HG03135 (cell line): ENCODE measurements around the gene CFAP46.
"Not testable (repeated sequence)": the region's sequence is repeated elsewhere in the genome, so short reads cannot be mapped to it uniquely, and the experiment has no call there.

Experiments
- ATAC-seq: cut with Tn5 transposase; IDR thresholded peaks from one replicate; pipeline ENCODE4 v1.9.1; 2021; ENCODE audit warnings: mild to moderate bottlenecking, moderate library complexity; ENCODE audit not compliant: unreplicated experiment

CFAP46 gene

DNA sequence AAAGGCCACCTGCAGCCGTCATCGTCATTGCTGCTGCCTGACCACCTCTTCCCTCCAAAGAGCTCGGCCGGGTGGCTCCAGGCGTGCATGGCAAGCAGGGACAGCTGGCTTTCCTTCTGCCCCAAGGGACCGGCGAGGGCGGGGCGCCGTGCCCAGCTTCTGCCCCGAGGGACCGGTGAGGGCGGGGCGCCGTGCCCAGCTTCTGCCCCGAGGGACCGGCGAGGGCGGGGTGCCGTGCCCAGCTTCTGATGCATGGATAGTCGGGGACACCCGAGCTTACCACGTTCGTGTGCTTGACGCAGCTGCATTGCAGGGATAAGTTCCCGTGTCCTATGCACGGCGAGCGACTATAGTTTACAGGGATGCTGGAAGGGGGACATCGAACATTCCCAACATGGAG is 27.0 kb downstream of the CFAP46 start:
- no peak for ATAC-seq

DNA sequence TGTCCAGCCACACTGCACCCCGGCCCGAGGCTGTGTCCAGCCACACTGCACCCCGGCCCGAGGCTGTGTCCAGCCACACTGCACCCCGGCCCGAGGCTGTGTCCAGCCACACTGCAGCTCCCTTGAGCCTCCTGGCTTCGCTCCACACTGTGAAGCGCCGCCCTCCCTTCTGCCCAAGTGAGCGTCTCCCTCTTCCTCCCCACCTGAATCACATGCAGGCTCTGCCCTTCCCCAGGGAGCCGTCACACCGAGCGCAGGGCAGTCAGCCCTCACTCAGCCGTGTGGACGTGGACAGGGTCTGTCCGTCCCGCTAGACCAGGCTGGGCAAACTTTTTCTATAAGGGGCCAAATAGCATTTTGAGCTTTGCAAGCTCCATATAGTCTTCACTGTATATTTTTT is 27.6 kb downstream of the CFAP46 start:
- ATAC-seq, result no peak

DNA sequence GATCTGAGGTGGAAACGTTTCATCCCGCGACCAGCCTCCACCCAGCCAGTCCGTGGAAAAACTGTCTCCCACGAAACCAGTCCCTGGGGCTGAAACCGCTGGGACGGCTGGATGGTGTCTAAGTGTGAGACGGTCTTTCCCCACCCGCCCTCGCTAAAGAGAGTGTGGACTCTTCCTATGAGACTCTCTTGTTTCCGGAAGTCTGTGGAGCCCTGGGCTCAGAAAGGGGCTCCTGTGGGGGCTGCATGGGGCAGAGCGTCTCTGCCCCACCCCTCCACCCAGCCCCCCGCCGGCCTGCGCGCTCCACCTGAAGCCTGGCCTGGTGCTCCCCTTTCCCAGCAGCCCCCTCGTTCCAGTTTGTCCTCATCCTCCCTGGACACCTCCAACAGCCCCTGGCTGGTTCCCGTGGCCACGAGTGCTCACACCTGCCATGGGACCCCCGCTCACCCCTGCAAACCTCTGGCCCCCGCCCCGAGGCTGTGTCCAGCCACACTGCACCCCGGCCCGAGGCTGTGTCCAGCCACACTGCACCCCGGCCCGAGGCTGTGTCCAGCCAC is 28.7 kb downstream of the CFAP46 start:
- ATAC-seq, result no peak

DNA sequence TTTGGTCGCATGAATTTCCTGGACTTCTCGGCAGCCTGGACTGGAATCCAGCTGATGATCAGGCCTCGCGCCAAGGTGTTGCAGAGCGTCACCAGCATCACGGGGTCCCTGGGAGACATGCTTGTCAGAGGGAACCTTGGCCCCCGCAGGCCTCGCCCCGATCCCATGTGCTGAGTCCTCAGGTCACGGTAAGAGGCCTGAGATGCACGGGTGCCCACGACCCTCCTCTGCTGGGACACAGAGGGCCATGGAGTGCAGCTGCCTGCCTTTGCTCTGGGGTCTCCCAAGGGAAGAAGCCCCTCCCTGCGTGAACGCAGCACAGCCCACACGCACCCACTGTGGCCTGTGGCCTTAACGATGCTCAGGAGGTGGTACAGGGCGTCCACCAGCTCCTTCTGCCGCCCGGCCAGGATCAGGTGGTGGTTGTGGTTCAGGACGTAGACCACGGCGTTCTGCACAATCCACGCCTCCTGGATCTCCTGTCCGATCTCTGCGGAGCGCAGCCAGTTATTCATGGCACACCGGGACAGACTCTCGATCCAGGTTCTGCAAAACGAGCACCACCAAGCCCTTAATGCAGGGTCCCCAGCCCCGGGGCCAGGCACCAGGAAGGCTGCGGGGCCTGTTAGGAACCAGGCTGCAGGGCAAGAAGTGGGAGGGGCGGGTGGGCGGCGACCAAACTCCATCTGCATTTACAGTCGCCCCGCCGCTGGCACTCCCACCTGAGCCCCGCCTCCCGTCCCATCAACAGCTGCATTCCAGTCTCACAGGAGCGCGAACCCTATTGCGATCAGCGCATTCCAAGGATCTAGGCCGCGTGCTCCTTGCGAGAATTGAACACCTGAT is 29.4 kb downstream of the CFAP46 start:
- no peak for ATAC-seq

DNA sequence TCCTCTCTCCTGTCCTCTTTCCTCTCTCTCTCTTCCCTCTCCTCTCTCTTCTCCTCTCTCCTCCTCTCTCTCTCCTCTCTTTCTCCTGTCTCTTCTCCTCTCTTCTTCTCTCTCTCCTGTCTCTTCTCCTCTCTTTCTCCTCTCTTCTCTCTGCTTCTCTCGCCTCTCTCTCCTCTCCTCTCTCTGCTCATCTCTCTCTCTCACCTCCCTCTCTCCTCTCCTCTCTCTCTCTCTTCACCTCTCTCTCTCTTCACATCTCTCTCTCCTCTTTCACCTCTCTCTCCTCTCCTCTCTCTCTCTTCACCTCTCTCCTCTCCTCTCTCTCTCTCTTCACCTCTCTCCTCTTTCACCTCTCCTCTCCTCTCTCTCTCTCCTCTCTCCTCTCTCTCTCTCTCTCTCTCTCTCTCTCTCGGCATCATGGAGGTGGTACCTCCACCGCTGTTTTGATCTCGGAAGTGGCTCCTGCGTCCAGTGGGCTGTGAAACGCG is 30.1 kb downstream of the CFAP46 start:
- ATAC-seq, result no peak

DNA sequence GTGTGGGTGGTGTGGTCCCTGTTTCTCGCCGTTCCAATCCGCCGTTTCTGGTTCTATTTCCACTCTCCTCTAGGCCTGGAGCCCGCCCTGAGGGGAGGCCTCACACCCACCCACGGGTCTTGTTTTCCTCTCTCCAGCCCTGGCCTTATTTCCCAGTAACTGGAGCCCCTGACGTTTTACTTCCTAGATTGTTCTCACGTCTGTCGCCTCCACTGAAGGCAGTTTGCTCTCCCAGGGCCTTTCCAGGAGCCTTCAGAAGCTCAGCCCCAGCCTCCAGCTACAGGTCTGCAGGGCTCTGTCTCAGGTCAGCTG is 30.6 kb downstream of the CFAP46 start:
- ATAC-seq, result no peak

DNA sequence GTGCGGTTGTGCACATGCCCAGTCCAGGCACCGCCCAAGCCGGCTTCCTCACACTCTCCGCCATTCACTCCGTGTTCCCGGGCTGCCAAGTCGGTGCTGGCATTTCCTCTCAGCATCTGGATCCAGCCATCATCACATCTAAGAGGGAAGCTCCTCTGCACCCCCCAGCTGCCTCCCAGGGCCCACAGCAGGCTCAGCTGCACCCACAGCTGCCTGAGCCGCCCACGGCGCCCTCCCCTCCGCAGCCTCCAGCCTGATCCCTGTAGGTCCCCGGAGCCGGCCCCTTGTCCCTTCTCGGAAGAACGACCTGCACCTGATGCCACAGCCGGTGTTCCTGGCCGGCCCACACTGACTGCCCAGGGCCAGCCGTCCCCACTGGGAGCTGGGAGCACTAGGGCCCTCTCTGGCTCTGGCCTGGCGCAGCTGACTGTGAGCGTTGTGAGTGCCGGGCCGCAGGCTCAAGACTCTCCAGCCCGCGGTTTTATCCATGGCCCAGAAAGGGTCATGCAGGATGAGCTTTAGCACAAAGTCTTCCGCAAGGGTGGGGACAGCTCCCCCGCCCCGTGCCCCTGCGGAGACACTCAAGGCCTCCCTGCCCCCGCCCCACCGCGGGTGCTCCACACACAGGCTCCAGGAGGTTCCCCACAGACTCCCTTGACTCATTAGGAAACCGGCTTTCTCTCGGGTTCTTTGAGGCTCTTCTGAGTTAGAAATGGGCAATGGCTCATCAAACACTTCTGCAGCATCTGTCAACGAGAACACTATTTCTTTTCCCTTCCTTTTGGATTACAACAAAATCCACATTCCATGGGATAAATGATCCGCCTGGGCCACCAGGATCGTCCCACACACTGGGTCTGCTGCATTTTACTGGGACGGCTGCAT is 31.2 kb downstream of the CFAP46 start:
- no peak for ATAC-seq

DNA sequence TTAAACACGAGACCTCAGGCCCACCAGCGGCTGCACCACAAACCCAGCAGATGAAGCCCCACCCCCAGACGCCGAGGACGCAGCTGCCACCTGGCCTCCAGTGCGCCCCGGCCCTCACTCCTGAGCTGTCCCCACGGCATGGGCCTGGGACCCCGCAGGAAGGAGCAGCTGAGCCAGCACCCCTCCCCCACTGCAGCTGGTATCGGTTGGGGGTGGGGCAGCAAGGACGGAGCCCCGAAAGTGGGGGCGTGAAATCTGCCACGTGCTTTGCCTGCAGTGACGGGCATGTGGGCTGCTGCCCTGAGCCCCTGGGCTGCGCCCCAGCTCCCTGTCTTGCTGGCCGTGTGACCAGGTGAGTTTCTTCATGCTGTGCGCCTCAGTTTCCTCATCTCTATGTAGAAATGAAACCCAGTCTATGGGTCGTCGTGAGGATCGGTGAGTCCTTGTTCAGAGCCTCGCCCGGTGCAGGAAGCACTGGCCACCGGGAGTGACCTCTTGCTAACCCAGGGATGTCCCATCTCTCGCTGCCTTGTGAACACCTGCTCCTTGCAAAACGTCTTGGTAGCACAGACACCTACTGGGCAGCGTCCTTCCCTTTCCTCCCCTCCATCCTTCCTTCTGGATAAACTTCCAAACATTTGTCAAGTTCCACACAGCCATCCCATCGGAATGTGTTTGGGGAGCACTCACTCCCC is 32.0 kb downstream of the CFAP46 start:
- no peak for ATAC-seq

DNA sequence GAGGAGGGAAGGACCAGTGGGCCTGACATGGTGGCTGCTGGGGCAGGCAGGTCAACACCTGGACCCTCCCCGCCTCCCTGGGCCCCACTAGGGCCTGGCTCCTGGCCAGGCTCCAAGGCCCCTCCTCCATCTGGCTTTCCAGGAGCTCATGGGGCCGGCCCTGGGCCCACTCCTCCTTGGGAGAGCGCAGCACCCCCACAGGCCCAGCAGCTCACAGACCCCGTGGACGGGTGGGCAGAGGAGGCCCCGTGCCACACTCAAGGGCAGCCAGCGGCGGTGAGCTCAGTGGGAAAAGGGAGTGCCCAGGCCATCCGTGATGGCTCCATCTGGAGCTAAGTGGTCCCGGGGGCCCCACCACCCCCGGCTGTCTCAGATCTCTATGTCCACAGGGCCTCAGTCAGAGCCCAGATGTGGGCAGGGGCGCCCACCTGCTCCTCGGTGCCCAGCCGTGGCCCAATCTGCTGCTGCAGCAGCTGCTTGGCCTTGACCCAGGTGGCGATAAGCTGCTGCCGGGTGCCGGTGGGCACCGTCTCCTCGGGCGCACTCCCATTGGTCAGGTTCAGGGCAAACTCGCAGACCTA is 32.8 kb downstream of the CFAP46 start:
- no peak for ATAC-seq

DNA sequence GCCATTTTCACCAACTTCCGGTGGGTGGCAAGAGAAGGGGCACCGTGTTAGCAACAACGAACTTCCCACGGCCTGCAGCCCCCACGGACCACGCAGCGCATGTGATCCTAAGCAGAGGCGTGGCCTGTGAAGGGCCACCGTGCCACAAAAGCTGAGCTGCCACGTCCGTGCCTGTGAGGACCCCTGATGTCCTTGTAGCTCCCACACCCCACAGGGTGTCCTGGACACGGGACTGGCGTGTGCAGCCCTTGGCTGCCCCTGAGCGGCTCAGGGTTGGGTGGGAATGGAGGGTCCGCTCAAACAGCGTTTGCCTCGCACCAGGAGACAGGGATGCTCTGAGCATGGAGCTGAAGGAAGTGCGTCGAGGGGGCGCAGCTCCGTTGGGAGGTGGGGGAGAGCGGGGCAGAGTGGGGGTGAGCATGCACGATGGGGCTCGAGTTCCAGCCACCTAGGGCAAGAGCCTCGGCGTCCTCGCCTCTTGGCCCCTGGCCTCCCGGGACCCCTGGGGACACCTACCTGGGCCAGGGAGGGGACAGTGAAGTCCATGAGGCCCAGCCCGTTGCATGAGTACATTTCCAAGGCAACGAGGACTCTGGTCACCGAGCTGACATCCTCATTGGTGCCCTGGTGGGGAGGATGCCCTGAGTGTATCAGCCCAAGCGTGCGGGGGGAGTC is 33.6 kb downstream of the CFAP46 start:
- no peak for ATAC-seq

DNA sequence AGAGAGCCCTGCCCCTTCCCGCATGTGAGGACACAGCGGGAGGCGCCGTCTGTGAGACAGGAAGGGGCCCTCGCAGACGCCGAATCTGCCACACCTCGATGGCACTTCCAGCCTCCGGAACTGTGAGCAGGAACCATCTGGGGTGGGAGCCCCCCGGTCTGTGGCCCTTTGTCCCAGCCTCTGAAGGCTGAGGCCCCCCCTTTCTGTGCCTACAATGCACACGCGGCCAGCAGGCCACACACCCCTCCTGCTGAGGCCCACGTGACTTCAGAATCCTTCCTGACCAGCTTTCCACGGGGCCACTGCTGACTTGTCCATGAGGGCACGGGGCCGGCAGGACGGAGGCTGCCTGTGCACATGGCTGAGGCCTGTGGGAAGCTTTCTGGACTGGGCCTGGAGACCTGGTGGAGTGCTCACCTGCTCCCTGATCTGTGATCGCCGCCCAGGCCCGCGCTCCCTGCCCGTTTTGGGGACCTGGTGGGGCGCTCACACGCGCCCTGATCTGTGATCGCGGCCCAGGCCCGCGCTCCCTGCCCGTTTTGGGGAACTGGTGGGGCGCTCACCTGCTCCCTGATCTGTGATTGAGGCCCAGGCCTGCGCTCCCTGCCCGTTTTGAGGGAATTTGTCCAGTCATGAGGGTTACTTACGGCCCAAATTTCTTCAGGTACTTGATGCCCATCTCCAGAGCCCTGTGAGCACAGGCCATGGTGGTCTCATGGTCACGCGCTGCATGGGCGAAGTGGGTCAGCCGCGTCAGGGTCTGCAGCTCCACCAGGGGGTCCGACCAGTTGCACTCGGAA is 34.3 kb downstream of the CFAP46 start:
- no peak for ATAC-seq

DNA sequence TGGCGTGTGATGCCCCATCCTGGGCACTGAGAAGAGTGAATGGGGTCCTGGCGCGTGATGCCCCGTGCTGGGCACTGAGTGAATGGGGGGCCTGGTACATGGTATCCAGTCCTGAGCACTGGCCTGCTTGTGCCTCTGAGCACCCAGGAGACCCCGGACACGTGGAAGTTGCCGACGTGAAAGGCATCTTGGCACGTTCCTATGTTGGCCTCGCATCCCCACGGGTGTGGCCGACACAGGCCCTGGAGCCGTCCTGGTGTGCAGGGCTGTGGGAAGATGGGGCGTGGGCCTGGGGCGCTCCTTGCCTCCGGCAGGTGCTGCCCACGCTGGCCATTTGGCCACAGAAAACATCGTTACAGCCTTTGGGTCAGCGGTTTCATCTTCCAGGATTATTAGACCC is 35.5 kb downstream of the CFAP46 start:
- no peak for ATAC-seq

DNA sequence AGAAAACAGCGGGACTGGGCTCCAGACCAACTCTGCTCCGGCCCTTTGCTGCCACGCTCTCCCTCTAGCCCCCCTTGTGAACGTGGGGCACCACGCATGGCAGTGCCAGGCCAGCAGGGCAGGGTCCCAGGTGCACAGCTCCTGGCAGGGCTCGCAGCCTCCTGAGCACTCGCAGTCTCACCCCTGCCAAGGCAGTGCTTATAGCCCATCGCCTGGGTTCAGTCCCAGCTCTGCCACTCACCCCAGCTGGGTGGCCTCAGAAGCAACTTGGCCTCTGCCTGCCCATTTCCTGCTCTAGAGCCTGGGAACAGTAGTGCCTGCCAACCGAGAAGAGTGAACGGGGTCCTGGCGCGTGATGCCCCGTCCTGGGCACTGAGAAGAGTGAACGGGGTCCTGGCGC is 36.3 kb downstream of the CFAP46 start:
- no peak for ATAC-seq

DNA sequence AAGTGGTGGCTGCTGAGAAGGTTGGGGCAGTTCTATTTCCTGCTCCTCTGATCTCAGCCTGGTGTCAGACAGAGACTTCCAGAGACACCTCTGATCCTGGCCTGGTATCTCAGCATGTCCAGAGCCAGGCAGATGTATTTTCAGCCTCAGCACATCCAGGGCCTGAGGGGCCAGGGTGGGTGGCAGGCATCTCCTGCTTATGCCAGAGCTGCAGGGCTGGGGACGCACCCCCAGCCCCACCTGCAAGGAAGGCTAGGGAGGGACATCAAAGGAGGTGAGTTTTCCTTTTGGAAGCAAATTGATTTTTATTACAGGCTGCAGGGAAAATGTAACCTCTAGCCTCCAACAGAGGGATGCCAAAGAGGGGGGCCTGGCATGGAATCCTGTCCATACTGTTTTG is 36.7 kb downstream of the CFAP46 start:
- no peak for ATAC-seq

DNA sequence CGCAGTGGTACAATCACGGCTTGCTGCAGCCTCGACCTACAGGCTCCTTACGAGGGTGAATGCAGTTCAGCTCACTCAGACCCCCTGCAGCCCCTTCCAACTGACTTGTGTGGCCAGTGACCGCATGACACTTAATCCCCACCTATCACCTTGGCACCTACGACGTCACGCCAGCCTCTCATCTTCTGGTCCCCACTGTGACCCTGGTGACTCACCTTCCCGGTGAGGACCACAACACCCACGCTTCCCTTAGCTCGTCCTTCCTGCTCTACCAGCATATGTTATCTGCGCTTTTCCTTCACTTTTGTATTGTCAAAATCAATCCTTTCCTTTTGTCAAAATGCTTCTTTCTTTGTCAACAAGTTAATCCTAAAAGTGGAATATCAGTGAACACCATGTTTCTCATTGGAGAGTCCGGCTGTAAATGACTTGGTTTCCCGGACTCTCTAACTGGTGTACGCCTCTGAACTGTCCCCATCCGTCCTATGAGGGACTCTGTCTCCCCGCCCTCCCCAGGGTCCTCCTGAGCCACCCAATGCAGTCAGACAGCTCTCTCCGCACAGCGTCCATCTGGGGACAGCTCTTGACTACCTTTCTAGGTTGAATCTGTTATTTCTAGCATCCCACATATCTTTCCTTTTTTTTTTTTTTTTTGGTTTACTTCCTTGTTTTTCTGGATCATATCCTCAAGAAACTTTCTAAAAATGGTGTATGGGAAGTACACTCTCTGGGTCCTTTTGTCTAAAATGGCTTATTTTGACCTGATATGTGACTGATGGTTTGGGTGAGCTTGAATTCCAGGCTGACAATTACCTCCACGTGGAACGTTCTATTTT is 37.3 kb downstream of the CFAP46 start:
- ATAC-seq, result no peak

DNA sequence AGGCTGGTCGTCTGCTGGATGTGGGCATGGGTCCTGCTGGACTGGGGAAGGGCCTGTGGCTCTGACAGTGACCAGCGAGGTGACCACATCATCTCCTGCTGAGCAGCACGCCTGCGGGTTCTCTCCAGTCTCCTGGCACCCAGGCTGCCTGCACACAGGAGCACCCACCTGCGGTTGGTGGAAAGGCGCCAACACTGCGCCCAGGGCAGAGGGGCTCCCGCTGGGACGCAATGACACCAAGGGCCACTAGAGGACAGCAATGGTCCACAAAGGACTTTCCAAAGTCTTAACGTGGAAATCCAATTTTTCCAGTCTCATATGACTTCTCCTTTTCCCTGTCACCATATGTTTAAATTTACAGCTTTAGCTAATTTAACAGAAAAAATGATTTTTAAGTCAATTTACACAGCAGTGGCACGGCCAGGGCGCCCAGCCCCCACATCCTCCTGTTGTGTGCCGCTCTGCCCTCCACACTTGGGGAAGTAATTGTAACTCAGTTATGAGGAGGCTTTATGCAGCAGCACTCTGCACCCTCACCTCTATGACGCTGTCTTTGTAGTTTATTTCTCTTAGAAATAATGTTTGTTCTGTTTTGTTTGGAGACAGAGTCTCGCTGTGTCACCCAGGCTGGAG is 38.1 kb downstream of the CFAP46 start:
- ATAC-seq, result no peak

DNA sequence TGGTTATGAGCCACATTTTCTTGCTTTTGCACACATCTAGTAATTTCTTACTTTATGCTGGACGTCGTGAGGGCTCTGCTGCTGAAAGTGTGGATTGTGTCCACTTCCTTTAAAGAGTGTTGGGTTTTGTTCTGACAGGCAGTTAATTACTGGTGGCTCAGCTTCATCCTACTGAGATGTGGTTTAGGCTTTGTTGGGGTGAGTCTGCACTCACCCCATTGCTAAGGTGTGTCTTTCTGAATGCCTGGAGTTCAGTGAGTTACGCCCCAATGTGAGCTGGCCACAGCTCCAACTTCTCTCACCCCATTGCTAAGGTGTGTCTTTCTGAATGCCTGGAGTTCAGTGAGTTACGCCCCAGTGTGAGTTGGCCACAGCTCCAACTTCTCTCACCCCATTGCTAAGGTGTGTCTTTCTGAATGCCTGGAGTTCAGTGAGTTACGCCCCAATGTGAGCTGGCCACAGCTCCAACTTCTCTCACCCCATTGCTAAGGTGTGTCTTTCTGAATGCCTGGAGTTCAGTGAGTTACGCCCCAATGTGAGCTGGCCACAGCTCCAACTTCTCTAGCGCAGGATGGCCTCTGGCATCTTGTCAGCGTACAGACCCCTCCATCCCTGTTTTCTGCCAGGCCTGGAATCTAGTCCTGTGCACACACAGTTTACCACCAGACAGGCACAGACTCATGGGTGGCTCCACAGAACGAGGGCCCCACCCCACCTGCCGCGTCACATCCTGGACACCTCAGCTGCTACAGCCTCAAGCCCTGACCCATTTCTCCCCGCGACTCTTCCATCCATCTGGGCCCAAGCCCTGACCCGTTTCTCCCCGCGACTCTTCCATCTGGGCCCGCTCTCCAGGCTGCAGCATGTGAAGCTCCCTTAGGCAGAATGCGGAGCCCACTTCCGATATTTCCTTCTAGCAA is 39.5 kb downstream of the CFAP46 start:
- not testable (repeated sequence) for ATAC-seq
